Heart left ventricle (tissue), 13 donors: ENCODE measurements around the gene SLC66A2.

Experiments used
- POLR2A ChIP-seq, 2 donors: fragments of 450-650 bp; IDR thresholded peaks; one replicate each; pipeline ENCODE4 v1.6.1; 2017; ENCODE audit warnings: antibody characterized with exemption in 2 of 2, mild to moderate bottlenecking in 2 of 2, moderate library complexity in 2 of 2
- TF ChIP-seq, protein P1 (sequence below), 12 donors: fragments of 200-600 bp; sonication (generic) in 4 of 12; IDR thresholded peaks; one replicate each; pipeline versions ENCODE4 v1.5.0 to v1.8.0; 2018 to 2022; ENCODE audit warnings: antibody characterized with exemption in 12 of 12, mild to moderate bottlenecking in 5 of 12
- donor health status: ischemic (EF 13 %, LVEDD 7.1; RV severe dilation, severe dysfunction).
- donor health status: DM: no; HTN: yes; CAD: no.
- donor health status: DM: no; HTN: no; CAD: no.
- donor health status: ischemic (EF 25% LVEDD 6.9; RV normal size, moderate dysfunction).
- donor health status: ischemic (EF 25% LVEDD 5.7; RV mildly dilated, moderate dysfunction).
- donor health status: ischemic (EF 35%, LVEDD 5.7; RV mildly dilated, moderate dysfunction).
- donor health status: nonischemic (EF 11% LVEDD 7.7; RV severe dilation, severe dysfunction).
- donor health status: DM: yes; HTN: yes; CAD: no.
- donor health status: PGD.
- donor health status: ischemic (EF 29% LVEDD 5.4; RV normal size, mild dysfunction).
- donor health status: nonischemic (EF 23%, LVEDD 6.1; RV moderate dilation, normal function).

DNA sequence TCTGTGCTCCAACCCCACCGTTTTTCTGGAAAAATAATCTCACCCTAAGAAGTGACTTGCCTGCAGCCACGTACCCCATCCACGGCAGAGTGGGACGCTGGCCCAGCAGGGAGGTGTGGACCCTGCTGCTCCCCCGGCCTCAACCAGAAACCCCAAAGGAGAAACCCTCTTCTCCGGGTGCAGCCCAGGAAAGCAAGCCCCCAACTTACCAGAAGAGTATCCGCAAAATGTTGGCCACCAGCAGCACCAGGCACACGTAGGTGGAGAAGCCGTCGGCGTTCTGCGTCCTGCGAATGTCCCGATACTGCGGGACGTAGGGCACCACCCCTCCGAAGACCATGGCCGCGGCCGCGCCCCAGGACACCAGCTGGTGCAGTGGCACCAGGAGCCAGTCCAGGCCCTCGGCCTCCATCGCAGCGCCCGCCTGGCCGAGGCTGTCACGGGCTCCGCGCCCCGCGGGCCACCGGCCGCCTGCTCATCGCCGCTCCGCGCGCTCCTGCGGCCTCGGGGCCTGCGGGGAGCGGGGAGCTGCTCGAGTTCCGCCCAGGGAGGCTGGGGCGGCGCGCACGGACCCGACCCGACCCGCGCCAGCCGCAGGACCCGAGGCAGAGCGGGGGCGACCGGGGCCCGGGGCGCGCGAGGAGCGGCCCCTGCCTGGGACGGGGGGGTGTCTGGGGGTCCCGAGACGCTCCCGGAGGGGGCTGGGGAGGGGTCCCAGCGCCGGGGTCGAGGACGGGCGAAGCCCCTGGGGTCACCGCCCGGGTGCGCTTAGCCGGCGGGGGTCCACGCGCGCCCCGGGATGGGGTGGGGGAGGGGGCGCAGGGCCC is 725 bp downstream of the SLC66A2 start:
- no peak for TF ChIP-seq POLR2A (IDR thresholded peaks at IDR 0.05)
- TF ChIP-seq, protein P1, sequence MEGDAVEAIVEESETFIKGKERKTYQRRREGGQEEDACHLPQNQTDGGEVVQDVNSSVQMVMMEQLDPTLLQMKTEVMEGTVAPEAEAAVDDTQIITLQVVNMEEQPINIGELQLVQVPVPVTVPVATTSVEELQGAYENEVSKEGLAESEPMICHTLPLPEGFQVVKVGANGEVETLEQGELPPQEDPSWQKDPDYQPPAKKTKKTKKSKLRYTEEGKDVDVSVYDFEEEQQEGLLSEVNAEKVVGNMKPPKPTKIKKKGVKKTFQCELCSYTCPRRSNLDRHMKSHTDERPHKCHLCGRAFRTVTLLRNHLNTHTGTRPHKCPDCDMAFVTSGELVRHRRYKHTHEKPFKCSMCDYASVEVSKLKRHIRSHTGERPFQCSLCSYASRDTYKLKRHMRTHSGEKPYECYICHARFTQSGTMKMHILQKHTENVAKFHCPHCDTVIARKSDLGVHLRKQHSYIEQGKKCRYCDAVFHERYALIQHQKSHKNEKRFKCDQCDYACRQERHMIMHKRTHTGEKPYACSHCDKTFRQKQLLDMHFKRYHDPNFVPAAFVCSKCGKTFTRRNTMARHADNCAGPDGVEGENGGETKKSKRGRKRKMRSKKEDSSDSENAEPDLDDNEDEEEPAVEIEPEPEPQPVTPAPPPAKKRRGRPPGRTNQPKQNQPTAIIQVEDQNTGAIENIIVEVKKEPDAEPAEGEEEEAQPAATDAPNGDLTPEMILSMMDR (IDR thresholded peaks at IDR 0.05), result no peak
